Stimulated activated CD8-positive, alpha-beta memory T cell treated with anti-CD3 and anti-CD28 coated beads, Interleukin-15, amount 100 ng/mL, for 48 hours (primary cell): ENCODE measurements around the gene LEKR1.

ENCODE experiments used
- DNase-seq, 2 donors: peaks; one replicate each; pipeline ENCODE4 v3.0.0-alpha.2; 2020; ENCODE audit warnings: low read depth in 2 of 2

The LEKR1 gene

GRCh38 chr3:157058392-157059071, 232.4 kb downstream of the LEKR1 start:
- DNase-seq: no peak

- no peak for DNase-seq
Observed at GRCh38 chr3:157059181-157059580, 233.0 kb downstream of the LEKR1 start.

DNA sequence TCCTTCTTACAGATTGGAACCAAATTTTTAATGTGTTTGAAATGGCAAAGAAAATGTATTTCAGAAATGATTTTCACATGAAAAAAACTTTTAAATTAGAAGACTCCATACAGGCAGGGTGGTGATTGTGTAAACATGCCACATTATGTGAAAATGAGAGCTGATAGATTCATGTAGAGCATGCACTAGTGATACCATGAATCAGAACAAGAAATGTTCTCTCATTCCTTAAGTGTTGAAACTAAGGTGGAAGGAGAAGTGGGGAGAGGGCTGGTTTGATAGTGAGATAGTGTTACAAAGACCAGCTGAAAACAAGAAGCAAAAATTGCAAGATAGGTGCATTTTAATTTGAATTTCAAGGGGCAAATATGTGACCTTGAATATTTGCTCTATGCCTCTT, 233.5 kb downstream of the LEKR1 start:
- no peak for DNase-seq

DNA sequence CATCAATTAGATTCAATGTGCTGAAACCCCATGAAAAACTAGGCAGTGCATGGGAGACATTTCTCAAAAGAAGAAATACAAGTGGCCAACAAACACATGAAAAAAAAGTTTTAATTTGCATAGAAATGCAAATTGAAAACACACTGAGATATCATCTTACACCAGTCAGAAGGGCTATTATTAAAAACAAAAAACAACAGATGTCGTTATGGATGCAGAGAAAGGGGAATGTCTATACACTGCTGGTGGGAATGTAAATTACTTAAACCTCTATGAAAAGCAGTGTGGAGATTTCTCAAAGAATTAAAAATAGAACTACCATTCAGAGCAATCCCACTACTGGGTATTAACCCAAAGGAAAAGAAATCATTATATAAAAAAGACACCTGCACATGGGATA, 235.1 kb downstream of the LEKR1 start:
- no peak for DNase-seq

DNA sequence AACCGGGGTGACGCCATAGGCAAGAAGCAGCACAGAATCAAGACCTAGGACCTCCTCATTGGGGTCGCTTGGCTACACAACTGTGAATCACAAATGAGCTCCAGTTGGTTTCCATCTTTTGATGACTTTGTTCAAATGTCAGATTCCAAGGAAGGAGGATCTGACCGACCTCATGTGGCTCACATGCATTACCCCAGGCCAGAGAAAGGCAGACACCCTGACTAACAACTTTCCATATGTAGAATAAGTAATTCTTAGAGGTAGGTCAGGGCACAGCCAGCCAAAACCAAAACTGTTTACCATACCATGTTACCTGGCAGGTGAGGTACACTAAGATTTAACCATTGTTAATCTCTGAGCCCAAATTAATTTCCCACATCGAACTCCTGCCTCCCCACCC, 237.3 kb downstream of the LEKR1 start:
- DNase-seq: no peak

- no peak for DNase-seq
Observed at GRCh38 chr3:157063926-157064325, 237.8 kb downstream of the LEKR1 start.

DNA sequence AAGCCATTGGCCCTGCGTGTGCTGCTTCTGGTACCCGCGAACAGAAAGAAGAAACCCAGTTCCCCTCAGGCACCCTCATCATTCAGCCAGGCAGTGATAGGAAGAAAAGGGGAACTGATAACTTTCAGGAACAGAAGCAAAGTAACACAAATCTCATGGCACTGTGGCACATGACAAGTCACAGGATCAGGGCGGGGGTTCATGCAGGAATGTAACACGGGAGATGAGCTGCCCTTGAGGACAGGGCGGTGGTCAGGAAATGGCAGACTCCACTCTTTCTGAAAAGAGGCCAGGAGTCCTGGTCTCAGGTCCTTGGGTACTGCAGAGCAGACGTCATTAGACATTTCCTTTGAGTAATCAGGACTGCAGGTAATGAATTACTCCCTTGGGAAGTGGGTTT, 238.2 kb downstream of the LEKR1 start:
- DNase-seq: no peak

- no peak for DNase-seq
Observed at GRCh38 chr3:157065201-157065600, 239.0 kb downstream of the LEKR1 start.

DNA sequence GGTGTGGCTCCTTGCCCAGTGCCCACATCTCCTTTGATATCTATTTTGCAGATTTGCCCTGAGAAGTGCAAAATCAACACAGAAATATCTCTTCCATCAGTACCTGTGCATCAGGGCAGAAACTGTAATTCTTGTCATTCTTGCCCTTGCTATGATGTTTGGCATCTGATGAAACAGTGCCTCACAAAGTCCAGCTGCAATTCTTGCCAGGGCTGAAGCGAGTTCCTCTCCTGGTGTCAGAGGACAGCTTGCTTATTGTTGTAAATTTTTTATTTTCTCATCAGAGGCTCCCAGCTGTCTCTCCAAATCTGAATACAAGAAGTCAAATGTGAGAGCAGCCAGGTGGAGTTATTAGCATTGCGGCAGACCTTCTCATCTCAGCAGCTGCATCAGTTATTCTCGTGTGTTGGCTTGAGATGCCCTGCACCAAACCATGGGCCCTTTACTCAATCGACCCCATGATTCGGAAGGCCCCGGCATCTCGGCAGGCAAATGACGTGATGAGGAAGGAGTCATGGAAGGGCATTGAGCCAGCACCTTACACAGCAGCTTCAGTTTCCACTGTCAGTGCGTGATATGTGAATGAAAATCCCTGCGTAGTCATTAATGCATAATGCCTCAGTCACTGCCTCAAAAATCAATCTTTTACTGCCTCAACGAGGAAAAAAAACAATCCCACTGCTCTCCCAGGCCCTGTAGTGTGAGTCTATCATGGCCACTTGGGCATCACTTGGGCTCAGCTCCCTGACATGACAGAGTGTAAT, 240.4 kb downstream of the LEKR1 start:
- DNase-seq: no peak

DNA sequence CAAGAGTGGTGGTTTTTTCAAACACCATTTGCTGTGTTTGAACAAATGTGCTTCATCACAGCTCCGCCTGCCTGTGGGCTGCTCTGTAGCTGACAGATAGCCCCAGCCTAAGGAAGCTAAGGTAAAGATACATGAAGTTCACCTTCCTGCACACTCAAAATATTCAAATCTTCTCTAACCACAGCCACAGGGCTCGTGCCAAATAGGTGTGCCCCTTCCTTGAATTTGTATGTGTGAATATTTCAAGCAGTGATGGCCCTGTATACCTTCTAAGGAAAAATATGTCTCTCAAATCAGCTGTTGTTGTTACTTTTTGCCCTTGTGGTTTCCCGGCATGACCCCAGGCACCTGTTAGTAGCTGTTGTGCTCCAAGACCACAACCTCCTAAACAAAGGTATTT, 241.0 kb downstream of the LEKR1 start:
- no peak for DNase-seq

GRCh38 chr3:157069406-157069805, 243.3 kb downstream of the LEKR1 start:
- no peak for DNase-seq

DNA sequence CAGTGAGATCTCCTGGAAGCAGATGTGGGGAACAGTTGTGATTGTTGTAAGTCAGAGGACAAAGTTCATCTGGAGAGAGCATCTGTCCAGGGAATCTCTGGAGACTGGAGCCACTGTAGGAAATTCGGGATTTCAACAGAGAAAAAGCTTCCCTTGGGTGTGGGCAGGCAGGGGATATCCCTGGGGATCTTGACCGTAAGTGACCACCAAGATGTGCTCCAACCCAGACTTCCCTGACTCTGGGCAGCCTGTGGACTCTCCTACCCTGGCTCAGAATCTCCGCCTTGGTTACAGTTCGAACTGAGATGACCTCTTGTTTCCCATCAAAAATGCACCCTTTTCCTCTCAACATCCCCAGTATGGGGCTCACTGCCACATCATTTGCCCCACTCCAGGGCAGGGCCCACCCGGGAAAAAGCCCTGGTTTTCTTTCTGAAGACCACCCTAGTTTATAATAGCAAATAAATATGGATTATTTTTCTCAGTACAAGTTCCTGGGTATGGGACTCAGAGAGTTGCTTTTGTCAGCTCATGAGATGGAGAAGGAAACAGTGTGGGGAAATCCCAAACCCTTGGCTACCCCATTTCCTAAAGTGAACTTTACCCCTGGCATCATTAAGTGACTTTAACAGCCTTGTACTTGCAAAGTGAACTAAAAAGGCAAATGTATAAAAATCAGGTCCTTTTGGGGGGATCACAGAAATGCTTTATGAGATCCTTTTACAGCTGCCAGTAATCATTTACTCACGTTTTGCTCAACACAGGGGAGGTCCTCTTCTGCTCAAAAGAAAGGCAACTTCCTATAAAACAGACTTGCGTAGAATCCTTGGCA, 243.9 kb downstream of the LEKR1 start:
- no peak for DNase-seq

GRCh38 chr3:157070678-157070999, 244.5 kb downstream of the LEKR1 start:
- no peak for DNase-seq

GRCh38 chr3:157071744-157072525, 245.8 kb downstream of the LEKR1 start:
- no peak for DNase-seq

DNA sequence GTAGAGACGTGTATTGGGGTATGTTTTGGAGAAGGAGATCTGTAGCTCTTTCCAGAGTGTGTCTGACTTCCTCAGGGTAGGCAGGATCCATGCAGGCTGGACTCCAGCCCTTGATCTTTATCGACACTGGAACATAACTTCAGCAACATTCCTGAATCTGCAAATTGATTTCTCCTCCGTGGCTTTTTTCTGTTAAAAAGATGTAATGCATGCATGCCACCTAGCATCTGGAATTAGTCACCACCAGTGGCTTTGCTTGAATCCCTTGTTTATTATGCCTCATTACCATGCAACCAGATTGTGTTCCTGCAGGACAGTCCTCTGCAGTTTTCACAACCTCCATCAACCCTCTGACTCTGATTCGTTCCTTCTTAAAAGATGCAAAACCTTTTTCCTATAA, 247.7 kb downstream of the LEKR1 start:
- DNase-seq: no peak

DNA sequence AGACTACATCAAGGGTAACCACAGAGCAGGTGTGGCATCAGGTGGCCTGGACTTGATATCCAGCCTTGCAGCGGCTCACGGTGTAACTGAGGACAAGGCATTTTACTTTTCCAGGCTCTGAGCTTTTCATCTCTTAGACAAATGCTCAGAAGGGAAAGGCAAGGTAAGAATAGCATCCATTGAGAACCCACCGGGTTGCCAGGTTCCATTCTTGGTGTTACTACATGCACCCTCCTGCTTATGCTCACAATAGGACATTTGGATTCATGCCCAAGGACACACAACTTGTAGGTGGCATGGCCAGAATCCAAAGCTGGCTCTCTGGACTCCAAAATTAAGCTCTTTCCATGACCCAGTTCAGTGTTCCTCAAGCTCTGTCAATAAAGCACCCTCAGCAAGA, 248.3 kb downstream of the LEKR1 start:
- no peak for DNase-seq

GRCh38 chr3:157074981-157075380, 248.8 kb downstream of the LEKR1 start:
- no peak for DNase-seq

DNA sequence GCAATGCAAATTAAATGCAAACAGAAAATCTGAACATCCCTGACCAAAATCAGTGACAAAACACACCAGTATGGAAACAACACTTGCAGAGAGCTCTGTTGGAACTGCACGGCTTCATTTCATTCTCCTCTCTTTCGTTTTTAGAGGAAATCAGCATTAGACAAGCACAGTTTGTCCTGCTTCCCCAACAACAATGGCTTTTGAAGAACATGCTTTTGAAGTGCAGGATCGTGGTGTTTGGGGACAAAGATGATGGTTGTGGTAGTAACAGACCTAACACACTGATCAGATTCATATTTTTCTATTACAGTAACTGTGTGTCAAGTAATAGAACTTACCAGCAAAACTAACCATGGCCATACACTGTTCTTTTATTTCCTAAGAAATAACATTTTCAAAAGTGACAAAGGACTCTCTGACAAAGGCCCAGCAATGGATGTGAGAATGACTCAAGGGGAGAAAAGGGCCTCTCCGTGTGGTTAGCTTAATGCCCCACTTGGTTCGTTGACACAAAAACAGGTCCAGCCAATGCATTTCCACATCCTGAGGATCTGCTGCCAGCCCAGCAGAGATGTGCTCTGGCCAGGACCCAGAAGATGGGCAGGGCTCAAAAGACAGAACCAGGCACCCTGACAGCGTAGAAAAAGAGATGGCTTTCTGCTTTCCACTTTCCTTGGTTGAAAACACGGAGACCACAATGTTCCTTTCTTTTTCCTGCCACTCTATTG, 249.7 kb downstream of the LEKR1 start:
- DNase-seq: no peak

DNA sequence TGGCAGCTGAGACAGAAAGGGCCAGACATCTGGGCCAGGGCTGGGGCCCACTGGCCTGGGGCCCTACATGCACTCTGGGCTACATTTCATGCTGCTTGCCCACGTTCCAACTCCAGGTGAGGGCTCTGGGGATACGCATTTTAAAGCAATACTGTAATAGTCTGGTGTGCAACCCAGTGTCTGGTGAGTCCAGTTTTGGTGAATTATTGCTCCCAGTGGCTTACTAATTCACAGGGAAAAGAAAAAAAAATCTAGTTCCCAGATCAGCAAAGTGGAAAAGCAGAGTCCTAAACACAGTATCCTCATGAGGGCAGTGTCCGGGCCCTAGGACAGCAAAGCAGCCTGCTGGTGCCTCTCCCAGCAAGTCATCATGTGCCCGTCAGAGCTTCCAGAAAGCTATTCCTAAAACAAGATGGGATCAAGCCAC, 251.4 kb downstream of the LEKR1 start:
- DNase-seq: no peak

DNA sequence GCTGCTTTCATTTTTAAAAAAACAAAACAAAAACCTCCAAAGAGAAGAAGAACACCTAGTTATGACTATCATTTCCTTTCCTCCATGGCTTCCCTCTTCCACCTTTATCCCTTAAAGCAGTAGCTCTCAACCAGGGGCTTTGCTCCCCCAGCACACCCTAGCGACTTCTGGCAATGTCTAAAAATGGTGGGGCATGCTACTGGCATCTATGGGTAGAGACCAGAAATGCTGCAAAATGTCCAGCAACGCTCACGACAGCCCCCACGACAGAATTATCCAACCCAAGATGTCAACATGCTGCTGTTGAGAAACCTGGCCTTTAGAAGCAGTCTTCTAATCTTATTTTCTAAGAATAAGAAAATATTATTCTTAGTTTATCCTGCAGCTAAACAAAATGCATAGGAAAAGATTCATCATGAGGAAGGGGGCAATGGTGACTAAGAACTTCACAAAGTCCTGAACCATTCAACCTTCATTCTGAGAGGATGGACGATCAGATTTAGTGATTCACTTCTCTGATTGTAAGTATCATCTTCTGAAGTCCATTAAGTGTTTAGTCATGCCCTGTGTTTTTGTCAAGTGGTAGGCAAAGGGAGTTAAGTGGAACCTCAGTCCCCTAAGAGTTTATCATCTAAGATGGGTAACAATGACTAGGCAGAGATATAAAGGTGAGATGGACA, 252.1 kb downstream of the LEKR1 start:
- DNase-seq: no peak

- no peak for DNase-seq
Observed at GRCh38 chr3:157078811-157079185, 252.6 kb downstream of the LEKR1 start.
